Peyer's patch (tissue), 4 donors: Measurements from ENCODE around the gene TEAD4.

ENCODE experiments used
- POLR2A ChIP-seq, 2 donors: fragments of 450-650 bp; IDR thresholded peaks; one replicate each; pipeline ENCODE4 v1.5.1; 2017; ENCODE audit warnings: antibody characterized with exemption in 2 of 2, mild to moderate bottlenecking in 2 of 2, moderate library complexity in 2 of 2
- TF ChIP-seq, protein P1 (sequence below), 6 experiments: fragments of 450-650 bp in 4 of 6; fragments of 200-600 bp in 2 of 6; sonication (generic) in 1 of 6; IDR thresholded peaks; one replicate each; pipeline ENCODE4 v1.5.1; 2017 to 2019; ENCODE audit warnings: antibody characterized with exemption in 6 of 6, mild to moderate bottlenecking in 3 of 6, moderate library complexity in 1 of 6

DNA sequence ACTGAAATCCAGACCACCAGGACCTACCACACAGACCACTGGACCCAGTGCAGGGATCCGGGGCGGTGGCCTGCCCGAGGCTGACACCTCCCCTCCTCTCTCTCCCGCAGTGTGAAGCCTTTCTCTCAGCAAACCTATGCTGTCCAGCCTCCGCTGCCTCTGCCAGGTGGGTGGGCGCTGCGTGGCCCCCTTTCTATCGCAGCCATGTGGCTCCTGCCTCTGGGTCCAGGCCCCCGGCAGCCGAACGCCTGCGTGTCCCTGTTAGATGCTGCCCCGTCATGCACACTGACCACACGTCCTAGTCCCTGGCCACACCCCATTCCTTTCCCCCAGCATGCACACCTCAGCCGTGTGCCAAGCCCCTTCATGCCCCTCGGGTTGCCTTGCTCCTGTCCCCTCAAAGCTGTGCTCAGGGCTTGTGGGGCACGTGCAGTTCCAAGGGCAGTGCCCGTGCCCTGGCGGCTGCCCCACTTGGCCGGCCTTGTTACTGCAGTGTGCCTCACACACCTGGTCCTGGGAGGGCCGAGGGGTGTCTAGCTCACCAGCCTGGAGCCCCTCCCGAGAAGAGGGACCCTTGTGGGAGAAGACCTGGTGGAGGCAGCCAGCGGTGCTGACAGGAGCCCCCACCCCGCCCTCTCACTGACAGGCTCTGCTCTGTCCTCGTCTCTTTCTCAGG is 59.9 kb downstream of the TEAD4 start:
- TF ChIP-seq, protein P1, sequence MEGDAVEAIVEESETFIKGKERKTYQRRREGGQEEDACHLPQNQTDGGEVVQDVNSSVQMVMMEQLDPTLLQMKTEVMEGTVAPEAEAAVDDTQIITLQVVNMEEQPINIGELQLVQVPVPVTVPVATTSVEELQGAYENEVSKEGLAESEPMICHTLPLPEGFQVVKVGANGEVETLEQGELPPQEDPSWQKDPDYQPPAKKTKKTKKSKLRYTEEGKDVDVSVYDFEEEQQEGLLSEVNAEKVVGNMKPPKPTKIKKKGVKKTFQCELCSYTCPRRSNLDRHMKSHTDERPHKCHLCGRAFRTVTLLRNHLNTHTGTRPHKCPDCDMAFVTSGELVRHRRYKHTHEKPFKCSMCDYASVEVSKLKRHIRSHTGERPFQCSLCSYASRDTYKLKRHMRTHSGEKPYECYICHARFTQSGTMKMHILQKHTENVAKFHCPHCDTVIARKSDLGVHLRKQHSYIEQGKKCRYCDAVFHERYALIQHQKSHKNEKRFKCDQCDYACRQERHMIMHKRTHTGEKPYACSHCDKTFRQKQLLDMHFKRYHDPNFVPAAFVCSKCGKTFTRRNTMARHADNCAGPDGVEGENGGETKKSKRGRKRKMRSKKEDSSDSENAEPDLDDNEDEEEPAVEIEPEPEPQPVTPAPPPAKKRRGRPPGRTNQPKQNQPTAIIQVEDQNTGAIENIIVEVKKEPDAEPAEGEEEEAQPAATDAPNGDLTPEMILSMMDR (IDR thresholded peaks at IDR 0.05): no peak
- no peak for TF ChIP-seq POLR2A (IDR thresholded peaks at IDR 0.05)
